Endothelial cell of umbilical vein (primary cell): Measurements from ENCODE around the gene MAP2K7.

Experiments used
- FOS ChIP-seq: IDR thresholded peaks from 2 replicates; pipeline ENCODE4 v1.6.1; 2011; ENCODE audit warnings: mild to moderate bottlenecking, low read length, moderate library complexity, borderline replicate concordance; ENCODE audit not compliant: insufficient read depth
- POLR2A ChIP-seq: IDR thresholded peaks from 2 replicates; pipeline ENCODE4 v1.6.1; 2012; ENCODE audit warnings: low read depth, mild to moderate bottlenecking, control low read depth, low read length
- POLR2AphosphoS5 ChIP-seq: IDR thresholded peaks from 2 replicates; pipeline ENCODE4 v1.6.1; 2012; ENCODE audit warnings: low read depth, mild to moderate bottlenecking, control low read depth, low read length, moderate library complexity; ENCODE audit not compliant: insufficient read depth
- TF ChIP-seq, protein P1 (sequence below), 2 donors: IDR thresholded peaks; 1 replicate in 1 of 2; 2 replicates in 1 of 2; pipeline ENCODE4 v1.5.1; 2011; ENCODE audit warnings: low read length in 2 of 2, mild to moderate bottlenecking in 2 of 2, moderate library complexity in 2 of 2, control low read depth in 1 of 2, inconsistent platforms in 1 of 2, low read depth in 1 of 2; ENCODE audit not compliant: insufficient read depth in 1 of 2; ENCODE audit errors: extremely low read depth in 1 of 2

- TF ChIP-seq, protein P1, sequence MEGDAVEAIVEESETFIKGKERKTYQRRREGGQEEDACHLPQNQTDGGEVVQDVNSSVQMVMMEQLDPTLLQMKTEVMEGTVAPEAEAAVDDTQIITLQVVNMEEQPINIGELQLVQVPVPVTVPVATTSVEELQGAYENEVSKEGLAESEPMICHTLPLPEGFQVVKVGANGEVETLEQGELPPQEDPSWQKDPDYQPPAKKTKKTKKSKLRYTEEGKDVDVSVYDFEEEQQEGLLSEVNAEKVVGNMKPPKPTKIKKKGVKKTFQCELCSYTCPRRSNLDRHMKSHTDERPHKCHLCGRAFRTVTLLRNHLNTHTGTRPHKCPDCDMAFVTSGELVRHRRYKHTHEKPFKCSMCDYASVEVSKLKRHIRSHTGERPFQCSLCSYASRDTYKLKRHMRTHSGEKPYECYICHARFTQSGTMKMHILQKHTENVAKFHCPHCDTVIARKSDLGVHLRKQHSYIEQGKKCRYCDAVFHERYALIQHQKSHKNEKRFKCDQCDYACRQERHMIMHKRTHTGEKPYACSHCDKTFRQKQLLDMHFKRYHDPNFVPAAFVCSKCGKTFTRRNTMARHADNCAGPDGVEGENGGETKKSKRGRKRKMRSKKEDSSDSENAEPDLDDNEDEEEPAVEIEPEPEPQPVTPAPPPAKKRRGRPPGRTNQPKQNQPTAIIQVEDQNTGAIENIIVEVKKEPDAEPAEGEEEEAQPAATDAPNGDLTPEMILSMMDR (IDR thresholded peaks at IDR 0.05; ENCODE audit: extremely low read depth in 1 of 2, insufficient read depth in 1 of 2, low read depth in 1 of 2, low read length in 2 of 2), result no peak
- TF ChIP-seq FOS (no peak), POLR2AphosphoS5 (no peak), POLR2A (no peak)
Observed at GRCh38 chr19:7932276-7932929, 28.7 kb downstream of the MAP2K7 start.
